WERI-Rb-1 (cell line): ENCODE data around the gene CRK.
A peak's percentile ranks its signal among the peaks of the same experiment; 100 is the strongest.

Experiments
- DNase-seq: peaks from one replicate; pipeline ENCODE4 v3.0.0-alpha.2; 2020
- H3K27ac ChIP-seq: fragments of 250-450 bp; sonication (Bioruptor Pico); 2 replicates; pipeline ENCODE4 v1.5.1; 2020; ENCODE audit warnings: mild to moderate bottlenecking, moderate library complexity
- H3K27me3 ChIP-seq: fragments of 250-450 bp; sonication (Bioruptor Pico); 2 replicates; pipeline ENCODE4 v1.5.1; 2021; ENCODE audit warnings: mild to moderate bottlenecking, low read depth, moderate library complexity; ENCODE audit not compliant: insufficient read depth, severe bottlenecking
- H3K36me3 ChIP-seq: fragments of 250-450 bp; sonication (Bioruptor Pico); 2 replicates; pipeline ENCODE4 v1.5.1; 2020; ENCODE audit warnings: mild to moderate bottlenecking, moderate library complexity
- H3K4me3 ChIP-seq: 2 replicates; pipeline ENCODE4 v1.5.1; 2011; ENCODE audit warnings: low read depth, mild to moderate bottlenecking, control low read depth, low read length
- H3K9me3 ChIP-seq: fragments of 250-450 bp; sonication (Bioruptor Pico); 2 replicates; pipeline ENCODE4 v1.5.1; 2021; ENCODE audit warnings: mild to moderate bottlenecking, moderate library complexity; ENCODE audit not compliant: severe bottlenecking
- CTCF ChIP-seq: IDR thresholded peaks from 2 replicates; pipeline ENCODE4 v1.5.1; 2011; ENCODE audit warnings: low read depth, mild to moderate bottlenecking, control low read depth, inconsistent platforms, low read length

The CRK gene

DNA sequence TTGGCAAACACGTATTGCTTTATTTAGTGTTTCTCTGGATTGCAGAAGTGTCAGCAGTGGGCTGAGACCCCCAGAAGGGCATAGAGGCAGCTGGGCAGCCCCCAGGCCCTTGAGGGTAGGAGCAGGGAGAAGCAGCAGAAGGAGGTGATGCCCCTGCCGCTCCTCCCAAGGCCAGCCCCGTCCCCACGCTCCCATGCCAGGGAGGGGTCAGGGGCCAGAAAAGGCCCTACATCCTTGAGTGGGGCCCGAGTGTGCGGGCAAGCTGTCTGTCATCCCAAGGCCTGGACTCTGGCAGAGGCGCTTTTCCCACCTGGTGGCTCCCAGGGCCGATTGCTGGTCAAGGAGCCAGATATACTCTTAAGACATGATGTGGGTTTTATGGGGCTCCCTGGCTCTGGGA, 8.2 kb upstream of the CRK start:
- Histone ChIP-seq H3K9me3 (no peaks in the 10 kb centered on the region), H3K27ac (no peak overlapping the region), H3K36me3 (peaks cover 26% of the 10 kb centered on the region), H3K27me3 (no peaks in the 10 kb centered on the region), H3K4me3 (no peak overlapping the region)
- DNase-seq, result no peak
- no peak for TF ChIP-seq CTCF

GRCh38 chr17:1462164-1463112, 6.4 kb upstream of the CRK start:
- Histone ChIP-seq H3K36me3 (peaks cover 13% of the 10 kb centered on the region), H3K27me3 (no peaks in the 10 kb centered on the region), H3K27ac (peak overlapping the region; percentile 53), H3K4me3 (no peak overlapping the region), H3K9me3 (no peaks in the 10 kb centered on the region)
- peak; percentile 94 for DNase-seq
- TF ChIP-seq CTCF, result no peak

- Histone ChIP-seq H3K27ac (no peak overlapping the region), H3K27me3 (no peaks in the 10 kb centered on the region), H3K4me3 (no peak overlapping the region), H3K9me3 (no peaks in the 10 kb centered on the region), H3K36me3 (peaks cover 9% of the 10 kb centered on the region)
- no peak for DNase-seq
- no peak for TF ChIP-seq CTCF
Observed at GRCh38 chr17:1461198-1461944, 5.3 kb upstream of the CRK start.

DNA sequence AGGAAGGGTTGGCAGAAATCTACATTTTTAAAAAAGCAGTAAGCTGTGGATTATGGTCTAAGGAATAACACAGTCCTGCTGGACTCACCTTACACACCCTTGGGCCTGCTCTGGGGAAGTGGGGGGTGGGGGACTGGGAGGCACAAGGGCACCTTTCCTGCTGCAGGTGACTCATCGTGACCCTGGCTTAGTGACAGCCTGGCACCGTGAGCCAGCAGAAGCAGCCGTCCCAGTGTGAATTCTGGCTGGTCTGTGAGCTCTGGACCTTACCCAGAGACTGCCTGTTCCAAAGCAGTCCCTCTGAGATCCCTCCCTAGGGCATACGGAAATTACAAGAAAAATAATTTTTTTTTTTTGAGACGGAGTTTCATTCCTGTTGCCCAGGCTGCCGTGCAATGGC, 4.2 kb upstream of the CRK start:
- Histone ChIP-seq H3K36me3 (peaks cover 13% of the 10 kb centered on the region), H3K27ac (peak overlapping the region; percentile 45), H3K4me3 (no peak overlapping the region), H3K27me3 (no peaks in the 10 kb centered on the region), H3K9me3 (no peaks in the 10 kb centered on the region)
- peak; percentile 59 for DNase-seq
- no peak for TF ChIP-seq CTCF

GRCh38 chr17:1455291-1455796, 688 bp downstream of the CRK start:
- H3K27ac ChIP-seq, result peak overlapping the region; percentile 92
- peak; percentile 75 for TF ChIP-seq CTCF
- peak; percentile 72 for DNase-seq

More at GRCh38 chr17:1455291-1455796, 688 bp downstream of the CRK start:
- H3K27me3 ChIP-seq, result no peaks in the 10 kb centered on the region
- no peaks in the 10 kb centered on the region for H3K9me3 ChIP-seq
- H3K36me3 ChIP-seq, result peaks cover 22% of the 10 kb centered on the region
- peak overlapping the region; percentile 77 for H3K4me3 ChIP-seq
